K562 (cell line): ENCODE data around the gene HPCAL1. TPM values are rescaled to one million over a fixed set of nuclear protein-coding genes. Genes with fewer than 3 reads are reported as not detected.

Source experiments
- ATAC-seq: fragments of 200-7000 bp; cut with Tn5 transposase; 3 replicates; pipeline ENCODE4 v1.9.1; 2020; ENCODE audit warnings: moderate library complexity
- BruUV-seq: library from RNA; stranded (reverse); fragments of 400-500 nt; replicated peaks from 2 replicates; lab custom pipeline; 2021; lab: Mats Ljungman, UMichigan
- CTCF ChIA-PET: fragments of 300-600 bp; formaldehyde crosslinking; extraction: SDS; loops from one replicate; lab custom pipeline; 2021; ENCODE audit warnings: low intra/inter-chr PET ratio; lab: Yijun Ruan, JAX
- POLR2A ChIA-PET: fragments of 300-600, 350-650 bp; sonication (Branson Sonifier 250); formaldehyde crosslinking; extraction: SDS; loops from one replicate; lab custom pipeline; 2021; ENCODE audit warnings: antibody characterized with exemption, inconsistent platforms; lab: Yijun Ruan, JAX
- DNase-seq, 4 experiments: peaks; one replicate each; pipeline versions ENCODE4 v3.0.0 to v3.0.0-alpha.2; 2011 to 2018; ENCODE audit warnings: low spot score in 3 of 4, mixed read lengths in 3 of 4; ENCODE audit errors: extremely low read depth in 1 of 4
- FAIRE-seq: peaks from 2 replicates; lab custom pipeline; 2011; peaks lifted over from hg19 to GRCh38; lab: Jason Lieb, UNC
- H2AFZ ChIP-seq: 2 replicates; pipeline ENCODE4 v1.6.0; 2011; ENCODE audit warnings: low read depth, low read length, control low read depth, inconsistent platforms
- H3K27ac ChIP-seq: fragments of 200-600 bp; 3 replicates; pipeline ENCODE4 v1.8.0; 2011; ENCODE audit warnings: low read depth, mild to moderate bottlenecking, control low read depth, inconsistent platforms, low read length, moderate library complexity, mixed read lengths; ENCODE audit errors: extremely low read depth
- H3K27me3 ChIP-seq, 2 experiments: fragments of 300-600 bp in 1 of 2; 2 replicates in 1 of 2; 3 replicates in 1 of 2; pipeline versions ENCODE4 v1.6.0 to v1.8.0; 2011; ENCODE audit warnings: inconsistent platforms in 2 of 2, low read length in 2 of 2, mild to moderate bottlenecking in 1 of 2, mixed read lengths in 1 of 2, moderate library complexity in 1 of 2; ENCODE audit not compliant: control insufficient read depth in 2 of 2, insufficient read depth in 2 of 2
- H3K36me3 ChIP-seq: fragments of 300-600 bp; 3 replicates; pipeline ENCODE4 v1.8.0; 2011; ENCODE audit warnings: mild to moderate bottlenecking, low read length, inconsistent platforms; ENCODE audit not compliant: control insufficient read depth, insufficient read depth
- H3K4me1 ChIP-seq, 2 experiments: fragments of 200-600 bp in 1 of 2; replicated peaks in 1 of 2; 2 replicates in 1 of 2; 3 replicates in 1 of 2; pipeline versions ENCODE4 v1.5.1 to v1.8.0; 2011; ENCODE audit warnings: inconsistent platforms in 2 of 2, low read length in 2 of 2, mild to moderate bottlenecking in 1 of 2, mixed read lengths in 1 of 2, moderate library complexity in 1 of 2; ENCODE audit not compliant: control insufficient read depth in 2 of 2, insufficient read depth in 2 of 2
- H3K4me2 ChIP-seq: 2 replicates; pipeline ENCODE4 v1.6.1; 2011; ENCODE audit warnings: low read length, control low read depth, inconsistent platforms, mixed read lengths; ENCODE audit not compliant: insufficient read depth
- H3K4me3 ChIP-seq: fragments of 200-600 bp; sonication (generic), shearing (Covaris generic); 2 replicates; pipeline ENCODE4 v1.5.1; 2016; ENCODE audit warnings: control low read depth, inconsistent platforms
- H3K79me2 ChIP-seq: fragments of 200-600 bp; 3 replicates; pipeline ENCODE4 v1.8.0; 2011; ENCODE audit warnings: low read length, inconsistent platforms; ENCODE audit not compliant: control insufficient read depth, insufficient read depth
- H3K9ac ChIP-seq, 2 experiments: 2 replicates each; pipeline versions ENCODE4 v1.6.0 to v1.6.1; 2011; ENCODE audit warnings: low read depth in 2 of 2, low read length in 2 of 2, control low read depth in 1 of 2, inconsistent platforms in 1 of 2, mild to moderate bottlenecking in 1 of 2, mixed read lengths in 1 of 2; ENCODE audit not compliant: insufficient read depth in 1 of 2
- H3K9me1 ChIP-seq: one replicate; pipeline ENCODE4 v1.6.0; 2011; ENCODE audit warnings: inconsistent platforms, mild to moderate bottlenecking, low read length, moderate library complexity; ENCODE audit not compliant: control insufficient read depth, insufficient read depth
- H3K9me3 ChIP-seq: replicated peaks from 2 replicates; pipeline ENCODE4 v1.5.1; 2011; ENCODE audit warnings: low read depth, low read length, inconsistent platforms; ENCODE audit not compliant: control insufficient read depth, insufficient read depth
- H4K20me1 ChIP-seq: replicated peaks from 2 replicates; pipeline ENCODE4 v1.6.1; 2011; ENCODE audit warnings: low read length, inconsistent platforms, mixed read lengths; ENCODE audit not compliant: control insufficient read depth, insufficient read depth
- ADNP ChIP-seq: fragments of 200-800 bp; sonication (Bioruptor generic); IDR thresholded peaks from 2 replicates; pipeline ENCODE4 v1.6.1; 2016; ENCODE audit warnings: missing genetic modification characterization, missing compliant biosample characterization
- ARNT ChIP-seq, 2 experiments: fragments of 450-650 bp; IDR thresholded peaks; 2 replicates each; pipeline ENCODE4 v1.6.1; 2016; ENCODE audit warnings: mild to moderate bottlenecking in 1 of 2
- BCOR ChIP-seq: fragments of 450-650 bp; IDR thresholded peaks from 2 replicates; pipeline ENCODE4 v1.6.1; 2016
- BDP1 ChIP-seq: IDR thresholded peaks from 3 replicates; pipeline ENCODE4 v1.6.1; 2011; ENCODE audit not compliant: insufficient read length, insufficient read depth
- BRD9 ChIP-seq: fragments of 450-650 bp; IDR thresholded peaks from 2 replicates; pipeline ENCODE4 v1.6.1; 2018; ENCODE audit warnings: low read depth; ENCODE audit not compliant: partially characterized antibody
- HDAC2 ChIP-seq: fragments of 450-650 bp; IDR thresholded peaks from 2 replicates; pipeline ENCODE4 v1.6.1; 2016; ENCODE audit warnings: mild to moderate bottlenecking
- HOXB6 ChIP-seq: fragments of 250-450 bp; sonication (Bioruptor Pico); IDR thresholded peaks from 2 replicates; pipeline ENCODE4 v1.5.1; 2022; ENCODE audit warnings: mild to moderate bottlenecking, borderline replicate concordance
- IFI16 ChIP-seq: fragments of 250-450 bp; sonication (Bioruptor Pico); IDR thresholded peaks from 2 replicates; pipeline ENCODE4 v2.1.2; 2022; ENCODE audit warnings: mild to moderate bottlenecking, inconsistent platforms
- KLF1 ChIP-seq: fragments of 450-650 bp; IDR thresholded peaks from 2 replicates; pipeline ENCODE4 v1.6.1; 2016; ENCODE audit warnings: missing genetic modification characterization, missing compliant biosample characterization
- MTA3 ChIP-seq: fragments of 450-650 bp; formaldehyde crosslinking; IDR thresholded peaks from 2 replicates; pipeline ENCODE4 v1.6.1; 2017; ENCODE audit warnings: mild to moderate bottlenecking, borderline replicate concordance
- MTF1 ChIP-seq: fragments of 250-450 bp; sonication (Bioruptor Pico); IDR thresholded peaks from 2 replicates; pipeline ENCODE4 v1.9.0; 2021; ENCODE audit warnings: moderate library complexity, mild to moderate bottlenecking, inconsistent platforms, borderline replicate concordance
- MXI1 ChIP-seq: IDR thresholded peaks from 2 replicates; pipeline ENCODE4 v1.6.1; 2011; ENCODE audit warnings: low read depth, mild to moderate bottlenecking, improper control_type of control experiment, low read length
- NFIC ChIP-seq: fragments of 450-650 bp; IDR thresholded peaks from 2 replicates; pipeline ENCODE4 v1.6.1; 2017; ENCODE audit warnings: mild to moderate bottlenecking, inconsistent platforms
- NR2C1 ChIP-seq, 2 experiments: fragments of 450-650 bp; IDR thresholded peaks; 2 replicates each; pipeline ENCODE4 v1.6.1; 2017; ENCODE audit warnings: mild to moderate bottlenecking in 2 of 2, antibody characterized with exemption in 1 of 2, inconsistent platforms in 1 of 2, missing compliant biosample characterization in 1 of 2, missing genetic modification characterization in 1 of 2
- PTTG1 ChIP-seq: fragments of 450-650 bp; IDR thresholded peaks from 2 replicates; pipeline ENCODE4 v1.6.1; 2016; ENCODE audit warnings: low read depth, mild to moderate bottlenecking, missing genetic modification characterization, missing compliant biosample characterization
- RBM25 ChIP-seq: fragments of 200-400 bp; formaldehyde crosslinking; IDR thresholded peaks from 2 replicates; pipeline ENCODE4 v1.6.1; 2018; ENCODE audit warnings: low read length, low read depth, moderate library complexity; ENCODE audit not compliant: severe bottlenecking
- SETDB1 ChIP-seq: IDR thresholded peaks from one replicate; pipeline ENCODE4 v1.6.1; 2012; ENCODE audit warnings: low read length, control low read depth, inconsistent platforms
- THRAP3 ChIP-seq: fragments of 450-650 bp; IDR thresholded peaks from 2 replicates; pipeline ENCODE4 v1.6.1; 2016; ENCODE audit warnings: mild to moderate bottlenecking, inconsistent platforms, borderline replicate concordance
- XRCC3 ChIP-seq: fragments of 450-650 bp; IDR thresholded peaks from 2 replicates; pipeline ENCODE4 v1.6.1; 2017; ENCODE audit warnings: mild to moderate bottlenecking, moderate library complexity
- ZBTB7A ChIP-seq: IDR thresholded peaks from 2 replicates; pipeline ENCODE4 v1.6.1; 2011; ENCODE audit warnings: low read depth, mild to moderate bottlenecking, low read length, moderate library complexity, borderline replicate concordance; ENCODE audit not compliant: control insufficient read depth
- ZNF263 ChIP-seq: sonication (generic); formaldehyde crosslinking; IDR thresholded peaks from 2 replicates; pipeline ENCODE4 v1.8.0; 2022; ENCODE audit warnings: mild to moderate bottlenecking, missing genetic modification reagents, borderline replicate concordance
- ZNF644 ChIP-seq: fragments of 200-800 bp; sonication (Bioruptor generic); IDR thresholded peaks from 2 replicates; pipeline ENCODE4 v1.6.1; 2016; ENCODE audit warnings: low read depth, missing genetic modification characterization, missing compliant biosample characterization
- WGBS: fragments of 100-300 bp; shearing (Covaris generic); methylation state at CpG from one replicate; pipeline ENCODE4 v1.1.6; 2016; ENCODE audit warnings: low coverage, mixed read lengths; ENCODE audit not compliant: insufficient coverage; ENCODE audit errors: missing lambda C conversion rate; 5-methylcytosine and 5-hydroxymethylcytosine counted together
- in situ Hi-C: fragments of 300-500 bp; cut with MboI; formaldehyde crosslinking; loops from 4 replicates; pipeline ENCODE4 v1.15.0; 2018; ENCODE audit warnings: inconsistent platforms, mixed read lengths
- intact Hi-C: fragments of 100-400 bp; cut with micrococcal nuclease; formaldehyde crosslinking; loops from 2 replicates; pipeline ENCODE4 v1.14.2; 2022
- polyA plus RNA-seq, 8 experiments: library from polyadenylated mRNA; depleted of rRNA in 4 of 8; stranded (reverse) in 5 of 8; unstranded in 3 of 8; fragments of >200 nt; fragmentation: Nextera tagmentation in 2 of 8; fragmentation: Illumina TruSeq in 1 of 8; extraction: Ambion mirVana in 2 of 8; extraction: Trizol in 1 of 8; gene quantifications; 2 replicates each; pipeline versions ENCODE4 v1.2.1 to v1.2.3, GENCODE V29; 2011 to 2014; ENCODE audit warnings: inconsistent platforms in 1 of 8, missing spikeins in 1 of 8
- total RNA-seq, 7 experiments: library from RNA; depleted of rRNA in 6 of 7; stranded (reverse); fragments of >200 nt in 6 of 7; fragmentation: Illumina TruSeq in 2 of 7; extraction: Trizol in 2 of 7; gene quantifications; 2 replicates each; pipeline versions ENCODE4 v1.2.1 to v1.2.3, GENCODE V29; 2011 to 2021; ENCODE audit warnings: low replicate concordance in 1 of 7
- TF ChIP-seq, protein P1 (sequence below): sonication (generic); formaldehyde crosslinking; IDR thresholded peaks from 2 replicates; pipeline ENCODE4 v1.9.0; 2022; ENCODE audit warnings: mild to moderate bottlenecking, missing genetic modification reagents
- TF ChIP-seq, protein P2 (sequence below): fragments of 450-650 bp; formaldehyde crosslinking; IDR thresholded peaks from 2 replicates; pipeline ENCODE4 v1.4.0; 2022; ENCODE audit warnings: missing genetic modification characterization

HPCAL1 gene
- total and polyA plus RNA-seq, 9 of the 15 experiments (the other 6 are each of a cell fraction or from before 2014, with no cell fraction given), result 2.7 to 65.5 (median 23.9) TPM

DNA sequence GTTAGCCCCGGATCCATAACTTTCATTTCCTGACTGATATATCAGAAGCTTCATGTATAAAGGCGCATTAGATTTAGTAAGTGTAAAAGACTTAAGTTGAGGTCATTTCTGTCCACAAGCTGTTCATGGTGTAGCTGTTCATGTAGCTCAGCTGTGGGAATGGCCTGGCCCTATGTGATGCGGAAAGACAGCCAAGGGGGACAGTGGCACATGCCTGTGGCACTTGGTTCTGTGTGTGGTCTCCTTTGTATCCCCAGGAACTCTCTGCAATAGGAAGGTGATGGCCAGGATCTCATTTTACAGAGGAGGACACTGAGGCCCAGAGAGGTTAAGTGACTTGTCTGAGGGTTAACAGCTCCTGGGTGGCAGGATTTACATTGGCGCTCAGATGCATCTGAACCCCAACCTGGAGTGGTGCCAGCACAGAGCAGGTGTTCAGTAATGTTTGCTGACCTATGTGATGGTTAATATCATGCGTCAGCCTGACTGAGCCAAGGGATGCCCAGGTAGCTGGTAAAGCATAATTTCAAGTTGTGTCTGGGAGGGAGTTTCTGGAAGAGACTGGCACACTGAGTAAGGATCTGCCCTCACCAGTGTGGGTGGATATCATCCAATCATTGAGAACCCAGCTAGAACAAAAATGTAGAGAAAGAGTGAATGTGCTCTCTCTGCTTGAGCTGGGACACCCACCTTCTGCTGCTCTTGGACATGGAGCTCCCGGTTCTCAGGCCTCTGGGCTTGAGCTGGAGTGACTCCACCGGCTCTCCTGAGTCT is 25.4 kb downstream of the HPCAL1 start:
- POLR2A ChIA-PET, result interaction anchor here (0.6 to 1.5 kb wide), 7 partner anchors 8 to 61 kb away, joined by 3 to 5 read pairs (median 4); no protein-coding TSS in a partner anchor
- BruUV-seq, result no TSS peak
- CTCF ChIA-PET, result no interaction called here
- Histone ChIP-seq H3K9ac (peak overlapping the region in 1 of 2 experiments; percentile 75; a peak in 1 of 4 replicates), H3K4me3 (no peak overlapping the region), H3K9me1 (no peaks in the 10 kb centered on the region), H3K4me1 (peaks cover 57 to 61% of the 10 kb centered on the region in 2 experiments), H3K9me3 (no peaks in the 10 kb centered on the region), H2AFZ (no peak overlapping the region), H3K4me2 (no peak overlapping the region), H3K27ac (no peak overlapping the region), H3K27me3 (no peaks in the 10 kb centered on the region), H3K36me3 (no peaks in the 10 kb centered on the region; the same call in 2 of the 3 replicates), H4K20me1 (peaks cover 13% of the 10 kb centered on the region), H3K79me2 (peaks cover 81% of the 10 kb centered on the region)
- in situ Hi-C loops, result no loop called here
- FAIRE-seq (no peak), DNase-seq (no peak), ATAC-seq (no peak)
- intact Hi-C loops, result no loop called here
- 63% methylated on average over 7 of the region's 7 CpGs for WGBS
- TF ChIP-seq BRD9 (peak; percentile 42), SETDB1 (no peak), MXI1 (no peak), BDP1 (no peak), MTF1 (CRISPR knock-in tag) (no peak), ZNF263 (CRISPR knock-in tag) (no peak), HOXB6 (CRISPR knock-in tag) (no peak), BCOR (peak; percentile 82), IFI16 (CRISPR knock-in tag) (no peak), ZNF644 (no peak), ARNT (IDR thresholded peaks at IDR 0.05) (no peak), THRAP3 (no peak), XRCC3 (no peak), RBM25 (peak; percentile 58), KLF1 (tag) (no peak), NFIC (peak; percentile 45), ZBTB7A (no peak), MTA3 (no peak), NR2C1 (IDR thresholded peaks at IDR 0.05) (no peak), NR2C1 (tag; IDR thresholded peaks at IDR 0.05) (no peak), ADNP (tag) (peak; percentile 27; the same call in 1 of the 2 replicates), PTTG1 (tag) (no peak), HDAC2 (peak; percentile 51; the same call in 1 of the 2 replicates)
- TF ChIP-seq, protein P1, sequence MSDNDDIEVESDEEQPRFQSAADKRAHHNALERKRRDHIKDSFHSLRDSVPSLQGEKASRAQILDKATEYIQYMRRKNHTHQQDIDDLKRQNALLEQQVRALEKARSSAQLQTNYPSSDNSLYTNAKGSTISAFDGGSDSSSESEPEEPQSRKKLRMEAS (CRISPR knock-in tag), result no peak
- TF ChIP-seq, protein P2, sequence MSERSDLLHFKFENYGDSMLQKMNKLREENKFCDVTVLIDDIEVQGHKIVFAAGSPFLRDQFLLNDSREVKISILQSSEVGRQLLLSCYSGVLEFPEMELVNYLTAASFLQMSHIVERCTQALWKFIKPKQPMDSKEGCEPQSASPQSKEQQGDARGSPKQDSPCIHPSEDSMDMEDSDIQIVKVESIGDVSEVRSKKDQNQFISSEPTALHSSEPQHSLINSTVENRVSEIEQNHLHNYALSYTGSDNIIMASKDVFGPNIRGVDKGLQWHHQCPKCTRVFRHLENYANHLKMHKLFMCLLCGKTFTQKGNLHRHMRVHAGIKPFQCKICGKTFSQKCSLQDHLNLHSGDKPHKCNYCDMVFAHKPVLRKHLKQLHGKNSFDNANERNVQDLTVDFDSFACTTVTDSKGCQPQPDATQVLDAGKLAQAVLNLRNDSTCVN (CRISPR knock-in tag), result no peak
